Stimulated activated CD4-positive, alpha-beta T cell treated with anti-CD3 and anti-CD28 coated beads, TNF-alpha, amount 100 ng/mL, for 48 hours (primary cell): Measurements from ENCODE around the gene KIRREL3.

Experiments used
- DNase-seq, 3 donors: peaks; one replicate each; pipeline ENCODE4 v3.0.0-alpha.2; 2020; ENCODE audit warnings: low read depth in 3 of 3

The KIRREL3 gene

DNA sequence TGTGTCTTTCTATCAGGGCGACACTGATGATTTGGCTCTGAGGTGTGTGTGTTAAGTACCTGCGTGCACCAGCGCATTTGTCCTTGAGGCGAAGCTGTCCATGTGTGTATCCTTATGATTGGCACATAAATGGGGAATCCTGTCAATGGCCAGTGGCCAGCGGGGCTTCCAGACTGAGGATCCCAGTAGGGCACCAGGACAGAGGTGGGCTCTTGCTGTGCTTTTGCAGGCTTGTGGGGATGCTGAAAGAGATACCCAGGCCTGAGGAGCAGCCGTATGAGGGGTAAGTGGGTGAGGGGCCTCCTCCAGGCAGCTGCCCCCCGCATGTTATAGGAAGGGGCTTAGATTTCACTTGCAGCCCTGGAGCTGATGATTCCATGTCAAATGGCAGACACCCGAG is 488.3 kb downstream of the KIRREL3 start:
- no peak for DNase-seq

DNA sequence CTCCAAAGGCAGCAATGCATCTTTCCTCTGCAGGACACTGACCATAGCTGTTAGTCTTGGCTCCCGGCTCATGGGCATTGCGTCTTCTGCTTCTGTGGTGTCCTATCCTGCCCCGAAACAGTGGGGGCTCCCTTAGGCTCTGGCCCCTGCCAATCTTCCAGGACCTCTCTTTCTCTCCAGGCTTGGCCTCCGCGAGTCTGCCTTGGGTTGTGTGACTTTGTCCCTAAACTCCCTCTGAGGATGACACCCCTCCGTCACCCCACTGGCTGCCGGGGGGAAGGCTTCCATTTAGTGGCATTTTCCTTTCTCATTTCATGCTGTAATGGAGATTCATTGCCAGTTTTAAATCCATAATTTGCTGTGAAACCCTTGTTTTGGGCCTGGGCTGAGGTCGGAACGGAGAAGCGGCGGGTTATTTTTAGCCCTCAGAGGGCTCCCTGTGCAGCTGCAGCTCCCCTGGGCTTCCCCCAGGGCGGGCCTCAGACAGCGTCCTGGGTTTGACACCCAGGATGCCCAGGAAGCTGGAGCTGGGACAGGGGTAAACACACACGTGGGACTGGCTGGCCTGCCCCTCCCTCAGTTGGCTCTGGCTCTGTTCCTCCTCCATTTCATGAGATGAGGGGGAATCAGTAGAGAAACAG is 489.0 kb downstream of the KIRREL3 start:
- no peak for DNase-seq

DNA sequence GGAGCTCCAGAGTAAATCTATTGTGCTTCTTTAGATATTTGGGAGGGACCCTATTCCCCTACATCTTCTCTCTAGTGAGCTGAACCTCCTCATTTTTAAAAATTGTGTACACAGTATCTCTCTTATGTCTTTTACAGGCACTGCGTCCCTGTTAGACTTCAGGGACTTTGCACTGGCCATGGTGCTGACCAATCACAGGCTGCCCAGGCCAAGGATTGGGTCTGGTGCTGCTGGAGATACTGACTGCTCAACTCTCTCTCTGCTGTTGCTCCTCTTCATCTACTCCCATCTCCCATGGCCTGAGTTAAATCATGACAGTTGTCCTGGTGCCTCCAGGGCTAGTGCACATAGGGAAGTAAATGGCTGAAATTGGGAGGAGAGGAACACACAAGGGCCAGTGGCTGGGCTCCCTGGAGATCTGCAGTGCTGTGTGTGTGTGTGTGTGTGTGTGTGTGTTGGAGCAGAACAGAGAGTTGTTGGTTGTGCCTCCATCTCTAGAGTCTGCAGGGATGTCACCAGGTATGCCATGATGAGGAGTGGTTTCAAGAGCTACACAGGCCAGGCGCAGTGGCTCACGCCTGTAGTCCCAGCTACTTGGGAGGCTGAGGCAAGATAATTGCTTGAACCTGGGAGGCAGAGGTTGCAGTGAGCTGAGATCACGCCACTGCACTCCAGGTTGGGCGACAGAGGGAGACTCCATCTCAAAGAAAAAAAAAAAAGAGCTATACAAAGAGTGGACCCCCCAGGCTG is 489.8 kb downstream of the KIRREL3 start:
- DNase-seq: no peak

DNA sequence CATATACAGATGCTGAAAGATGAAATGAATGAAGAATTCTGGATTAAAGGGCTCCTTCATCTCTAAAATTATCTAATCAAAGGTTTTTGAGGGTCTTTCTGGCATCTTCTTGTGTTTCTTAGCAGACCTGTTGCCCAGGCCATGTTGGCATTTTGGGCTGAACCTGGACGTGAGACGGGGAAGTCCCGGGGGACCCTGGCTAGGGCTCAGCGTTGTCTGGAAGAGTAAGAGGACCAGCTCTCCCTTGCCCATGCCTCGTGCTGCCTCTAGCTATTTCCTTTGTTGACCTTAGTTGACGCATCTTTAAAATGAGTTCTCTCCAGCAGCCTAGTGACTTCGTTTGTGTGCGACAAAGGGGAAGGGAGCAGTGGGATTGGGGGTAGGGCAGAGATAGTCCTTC is 492.9 kb downstream of the KIRREL3 start:
- no peak for DNase-seq

DNA sequence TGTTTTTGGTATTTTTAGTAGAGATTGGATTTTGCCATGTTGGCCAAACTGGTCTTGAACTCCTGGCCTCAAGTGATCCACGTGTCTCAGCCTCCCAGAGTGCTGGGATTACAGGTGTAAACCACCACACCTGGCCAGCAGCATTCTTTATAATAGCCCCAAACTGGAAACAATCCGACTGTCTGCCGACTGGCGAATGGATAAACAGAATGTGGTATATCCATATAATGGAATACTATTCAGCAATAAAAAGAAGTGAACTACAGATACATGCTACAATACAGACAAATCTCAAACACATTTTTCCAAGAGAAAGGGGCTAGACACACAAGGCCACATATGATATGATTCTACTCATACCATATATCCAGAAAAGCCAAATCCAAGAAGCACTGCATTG is 493.8 kb downstream of the KIRREL3 start:
- no peak for DNase-seq

DNA sequence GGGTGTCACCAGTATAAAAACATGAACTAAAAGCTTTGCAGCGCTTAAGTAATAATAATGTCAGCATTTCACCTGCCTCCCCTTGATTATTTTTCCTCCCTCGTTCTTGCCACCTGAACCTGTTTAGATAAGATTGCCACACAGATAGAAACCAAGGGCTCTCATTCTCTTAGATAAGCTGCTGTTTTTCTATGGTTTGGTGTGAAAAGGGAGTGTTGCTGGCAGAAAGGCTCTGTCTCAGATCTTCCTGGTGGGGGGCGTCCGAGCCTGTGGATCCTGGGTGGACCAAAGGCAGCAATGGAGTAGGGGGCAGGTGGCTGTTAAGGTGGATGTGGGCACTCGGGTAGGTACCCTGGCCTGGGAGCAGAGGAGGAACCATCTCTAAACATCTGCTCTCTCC is 497.6 kb downstream of the KIRREL3 start:
- DNase-seq: no peak

DNA sequence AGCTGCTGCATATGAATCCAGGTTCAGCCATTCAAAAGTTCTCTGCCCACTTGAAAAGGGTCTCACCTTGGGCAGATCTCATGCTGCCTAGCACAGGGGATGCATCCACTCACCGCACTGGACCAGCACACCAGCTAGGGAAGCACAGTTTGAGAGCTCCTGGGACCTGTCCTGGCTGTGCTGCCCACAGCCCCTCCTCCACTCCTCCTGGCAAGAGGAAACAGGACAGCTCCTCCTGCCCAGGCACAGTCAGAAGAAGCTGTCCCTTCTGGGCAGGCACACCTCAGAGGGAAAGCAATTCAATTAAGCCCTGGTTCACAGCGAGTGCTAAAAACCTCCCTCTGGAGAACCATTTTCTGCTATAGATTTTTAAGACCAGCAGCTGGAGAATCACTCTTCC is 498.4 kb downstream of the KIRREL3 start:
- DNase-seq: no peak

DNA sequence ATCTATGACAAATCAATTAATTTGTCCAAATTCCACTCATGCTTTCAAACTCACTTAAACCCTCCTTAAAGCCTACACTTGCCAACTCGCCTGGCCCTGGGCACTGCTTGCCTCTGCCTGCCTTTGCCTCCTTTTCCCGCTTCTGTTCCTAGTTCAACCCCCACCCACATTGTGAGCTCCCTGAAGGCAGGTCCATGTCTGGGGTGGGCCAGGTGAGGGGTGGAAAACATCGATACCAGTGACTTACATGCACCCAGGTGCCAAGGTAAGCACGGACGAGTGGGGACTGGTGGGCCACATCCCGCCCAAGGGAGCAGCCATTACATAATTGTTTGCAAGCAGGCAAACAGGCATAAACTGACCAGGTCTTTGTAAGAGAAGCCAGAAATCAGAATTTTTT is 498.9 kb downstream of the KIRREL3 start:
- no peak for DNase-seq

DNA sequence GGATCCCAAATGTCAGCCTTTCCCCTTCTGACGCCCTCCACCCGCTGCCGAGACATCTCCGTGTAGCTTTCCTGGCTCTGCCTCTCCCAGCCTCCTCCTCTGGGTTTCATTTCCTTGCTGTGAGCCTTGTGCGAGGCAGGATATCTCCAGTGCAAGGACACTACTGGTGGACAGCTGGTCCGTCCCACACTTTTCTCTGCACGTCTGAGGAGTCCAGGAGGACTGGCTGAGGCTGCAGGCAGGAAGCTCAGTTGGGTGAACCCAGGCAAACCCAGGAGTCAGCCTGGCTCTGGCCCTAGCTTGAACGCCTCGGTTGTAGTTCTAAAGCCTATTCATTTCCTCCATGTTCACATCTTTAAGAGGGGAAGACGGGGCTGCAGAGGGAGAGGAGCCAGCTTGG is 499.6 kb downstream of the KIRREL3 start:
- DNase-seq: no peak

DNA sequence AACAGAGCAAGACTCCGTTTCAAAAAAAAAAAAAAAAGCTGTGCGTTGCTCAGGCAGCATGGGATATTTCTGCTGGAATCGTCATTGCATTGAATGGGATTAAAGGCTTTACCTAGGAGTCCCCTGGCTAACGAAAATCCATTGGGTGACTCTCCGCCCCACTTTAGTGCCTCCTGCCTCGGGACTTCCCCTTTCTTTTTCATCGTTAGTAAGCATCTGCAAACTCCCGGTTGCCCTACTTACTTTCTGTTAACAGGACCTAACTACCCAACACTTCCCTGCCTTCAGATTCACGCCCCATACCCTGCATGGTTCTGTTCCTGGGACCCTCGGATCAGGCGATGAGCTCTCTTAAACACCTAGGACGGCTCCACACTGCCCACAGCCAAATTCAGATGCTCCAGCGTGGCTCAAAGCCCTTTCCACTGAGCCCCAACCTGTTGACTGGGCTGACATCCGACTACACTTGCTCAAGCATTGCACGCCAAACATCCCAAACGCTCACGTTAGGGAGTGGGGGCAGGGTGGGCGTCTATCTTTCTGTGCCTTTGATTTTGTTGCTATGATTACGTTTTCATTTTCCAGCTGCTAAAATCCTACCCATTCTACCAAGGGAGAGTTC is 501.3 kb downstream of the KIRREL3 start:
- DNase-seq: no peak

DNA sequence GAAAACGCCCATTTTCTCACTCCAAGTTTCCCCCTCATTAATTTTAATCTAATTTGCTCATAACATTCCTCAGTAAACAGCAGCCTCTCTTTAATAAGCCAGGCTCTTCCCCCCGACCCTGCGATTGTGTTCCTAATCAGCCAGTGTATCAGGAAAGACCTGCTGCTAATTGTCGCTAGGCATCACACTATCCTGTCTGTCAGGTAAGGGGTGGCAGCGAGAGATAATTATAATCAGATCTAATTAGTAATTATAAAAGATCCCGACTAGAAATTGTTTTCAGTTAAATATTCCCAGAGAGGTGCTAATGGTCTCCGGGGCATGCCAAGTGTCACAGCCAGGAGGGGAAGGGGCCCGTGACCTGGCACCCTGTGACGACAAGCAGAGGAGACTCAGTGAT is 502.3 kb downstream of the KIRREL3 start:
- DNase-seq: no peak

DNA sequence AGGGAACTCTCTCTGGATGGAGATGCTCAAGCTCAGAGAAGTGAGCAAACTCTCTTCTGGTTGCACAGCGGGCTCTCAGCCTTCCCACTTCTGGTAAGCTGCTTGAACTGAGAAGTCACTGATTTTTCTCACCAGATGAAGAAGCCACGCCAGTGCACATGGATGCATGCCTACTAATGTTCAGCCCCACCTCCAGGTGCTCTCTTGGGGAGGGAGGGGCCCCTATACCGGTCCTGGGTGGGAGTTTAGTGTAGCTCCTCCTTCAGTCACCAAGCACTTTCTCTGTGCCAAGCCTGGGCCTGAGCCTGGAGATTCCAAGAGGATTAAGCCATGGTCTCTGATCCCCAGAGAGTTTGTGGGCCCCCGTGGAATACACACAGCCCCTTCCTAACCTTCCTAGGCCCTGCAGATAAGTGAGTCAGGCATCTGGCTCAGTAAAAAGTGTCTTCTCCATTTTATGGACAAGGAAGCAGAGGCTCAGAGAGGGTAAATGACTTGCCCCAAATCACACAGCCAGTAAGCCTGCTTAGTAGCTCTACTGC is 502.9 kb downstream of the KIRREL3 start:
- no peak for DNase-seq

DNA sequence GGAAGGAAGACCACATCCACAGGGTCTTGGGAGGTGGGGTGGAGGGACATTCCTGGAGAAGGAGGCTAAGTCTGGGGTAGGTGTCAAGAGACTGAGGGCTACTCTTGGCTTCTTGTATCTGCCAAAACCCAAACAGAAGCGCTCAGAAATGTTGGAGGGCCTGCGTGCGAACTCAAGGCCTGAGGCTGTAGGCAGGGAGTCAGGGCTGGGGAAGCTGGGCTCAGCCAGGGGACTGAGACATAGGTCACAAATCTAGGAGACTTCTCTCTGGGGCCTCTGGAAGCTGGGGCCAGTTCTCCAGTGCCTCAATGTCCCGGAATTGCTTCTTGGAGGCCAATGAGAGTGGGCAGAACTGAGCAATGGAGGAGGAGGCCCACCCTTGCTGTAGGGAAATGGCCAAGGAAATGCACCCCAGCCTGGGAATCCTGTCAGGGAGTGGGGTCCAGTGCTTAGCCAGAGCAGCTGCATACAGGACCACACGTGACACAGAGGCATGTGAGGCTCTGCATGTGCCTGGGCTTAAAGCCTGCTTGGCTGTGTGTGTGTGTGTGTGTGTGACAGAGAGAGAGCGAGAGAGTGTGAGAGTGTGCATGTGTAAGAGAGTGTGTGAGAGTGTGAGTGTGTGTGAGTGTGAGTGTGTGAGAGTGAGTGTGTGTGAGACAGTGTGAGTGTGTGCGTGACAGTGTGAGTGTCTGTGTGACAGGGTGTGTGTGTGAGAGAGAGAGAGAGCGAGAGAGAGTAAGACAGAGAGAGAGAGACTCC is 503.8 kb downstream of the KIRREL3 start:
- DNase-seq: no peak

DNA sequence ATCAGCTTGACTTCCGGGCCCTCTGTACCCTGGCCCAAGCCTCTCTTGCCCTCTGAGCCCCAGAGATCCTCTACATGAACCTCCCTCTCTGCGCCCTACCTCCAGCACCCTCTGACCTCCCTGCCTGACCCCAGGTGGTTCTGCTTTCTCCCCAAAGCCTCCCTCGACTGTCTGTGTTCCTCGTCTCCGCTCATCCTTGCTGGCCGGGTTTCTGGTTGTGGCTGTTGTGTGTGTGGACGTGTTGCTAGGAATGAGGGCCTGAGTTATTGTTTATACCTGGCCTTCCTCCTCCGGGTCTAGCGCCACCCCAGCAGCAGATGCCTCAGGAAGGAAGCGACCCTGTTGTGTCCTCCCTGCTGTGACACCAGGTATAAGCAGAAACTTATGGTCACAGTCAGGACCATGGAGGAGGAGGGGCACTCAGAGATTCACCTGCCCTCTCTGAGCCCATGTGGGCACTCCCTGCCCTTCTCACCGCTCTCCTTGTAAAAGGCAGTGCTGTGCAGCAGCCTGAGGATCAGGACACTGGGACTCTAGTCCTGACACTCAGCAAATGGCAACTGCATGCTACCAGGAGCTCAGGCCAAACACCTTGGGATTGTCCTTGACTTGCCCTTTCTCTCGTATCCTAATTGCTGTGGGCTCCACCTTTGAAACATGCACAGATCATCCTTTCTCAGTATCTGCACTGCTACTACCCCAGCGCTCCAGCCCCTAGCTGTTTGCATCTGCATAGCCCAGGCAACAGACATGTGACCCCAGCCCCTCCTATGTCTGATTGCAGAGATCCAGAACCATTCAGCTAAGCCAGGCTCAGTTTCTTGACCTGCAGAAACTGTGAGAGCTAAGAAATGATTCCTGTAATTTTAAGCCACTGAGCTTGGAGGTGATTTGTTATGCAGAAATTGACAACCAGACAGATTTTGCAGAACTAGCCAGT is 505.0 kb downstream of the KIRREL3 start:
- no peak for DNase-seq

DNA sequence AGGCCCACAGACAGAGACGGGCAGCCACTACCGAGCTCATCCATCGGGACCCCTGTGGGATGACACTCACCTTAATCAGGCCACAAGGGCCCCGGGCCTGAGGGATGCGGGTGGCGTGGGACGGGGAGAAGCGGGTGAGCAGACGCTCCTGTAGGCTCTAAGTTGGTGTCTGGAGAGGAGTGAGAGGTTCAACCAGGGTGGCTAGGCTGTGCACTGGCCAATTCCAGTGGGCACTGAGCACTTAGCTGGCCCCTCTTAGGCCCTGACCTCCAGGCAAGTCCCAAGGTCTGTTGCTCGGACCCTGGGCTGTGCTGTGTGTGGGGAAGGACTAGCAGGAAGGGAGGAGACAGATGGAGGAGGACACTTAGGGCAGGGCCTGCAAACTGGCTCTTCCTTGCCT is 505.7 kb downstream of the KIRREL3 start:
- DNase-seq: no peak

DNA sequence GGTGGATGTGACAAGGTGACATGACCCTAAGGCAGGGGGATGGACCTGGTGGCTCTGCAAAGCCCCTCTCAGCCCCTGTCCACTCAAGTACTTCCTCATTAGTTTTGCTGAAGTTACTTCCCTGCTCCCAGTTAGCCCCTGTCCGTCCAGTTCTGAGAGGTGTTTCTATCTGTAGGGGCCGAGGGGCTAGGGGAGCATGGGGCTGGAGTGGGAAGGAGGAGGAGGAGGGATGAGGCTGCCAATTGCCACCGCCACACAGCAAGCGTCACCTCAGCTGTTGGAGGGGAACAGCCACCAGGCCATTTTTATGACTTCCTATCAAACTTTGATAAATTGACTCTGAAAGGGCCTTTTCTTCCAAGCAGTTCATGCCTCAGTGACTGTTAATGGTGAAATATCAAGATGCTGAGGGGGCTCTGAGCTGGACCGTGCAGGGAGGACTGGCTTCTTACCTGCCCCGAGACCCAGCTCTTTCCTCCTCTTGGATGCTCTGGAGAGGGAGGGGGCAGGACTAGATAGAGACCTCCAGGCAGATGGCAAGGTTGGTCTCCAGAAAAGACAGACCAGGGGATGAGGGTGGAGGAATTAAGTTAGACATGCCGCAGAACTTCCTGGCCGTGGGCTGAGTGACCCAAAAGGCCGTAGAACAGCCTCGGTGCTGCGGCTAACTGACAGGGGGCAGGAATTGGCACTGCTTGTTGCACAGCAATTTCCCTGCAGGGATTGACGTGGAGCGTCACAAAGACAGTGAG is 508.1 kb downstream of the KIRREL3 start:
- no peak for DNase-seq

DNA sequence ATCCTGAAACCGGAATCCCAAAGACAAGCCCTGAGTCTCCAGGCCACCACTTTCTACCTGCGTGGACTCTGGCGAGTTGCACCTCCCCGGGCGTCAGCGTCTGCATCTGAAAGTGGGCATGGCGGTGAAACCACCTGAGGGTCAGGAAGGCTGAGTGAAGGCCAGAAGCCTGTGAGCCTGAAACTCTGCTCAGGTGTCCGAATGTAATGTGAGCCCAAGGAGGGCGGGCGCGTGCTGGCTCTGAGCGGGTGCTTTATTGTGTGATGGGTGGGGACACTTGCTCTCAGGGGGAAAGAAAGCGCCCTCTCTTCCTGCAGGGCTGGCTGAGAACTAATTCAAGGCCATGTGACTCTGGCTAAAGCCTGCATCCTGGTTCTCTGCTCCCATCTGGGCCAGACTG is 509.5 kb downstream of the KIRREL3 start:
- no peak for DNase-seq

DNA sequence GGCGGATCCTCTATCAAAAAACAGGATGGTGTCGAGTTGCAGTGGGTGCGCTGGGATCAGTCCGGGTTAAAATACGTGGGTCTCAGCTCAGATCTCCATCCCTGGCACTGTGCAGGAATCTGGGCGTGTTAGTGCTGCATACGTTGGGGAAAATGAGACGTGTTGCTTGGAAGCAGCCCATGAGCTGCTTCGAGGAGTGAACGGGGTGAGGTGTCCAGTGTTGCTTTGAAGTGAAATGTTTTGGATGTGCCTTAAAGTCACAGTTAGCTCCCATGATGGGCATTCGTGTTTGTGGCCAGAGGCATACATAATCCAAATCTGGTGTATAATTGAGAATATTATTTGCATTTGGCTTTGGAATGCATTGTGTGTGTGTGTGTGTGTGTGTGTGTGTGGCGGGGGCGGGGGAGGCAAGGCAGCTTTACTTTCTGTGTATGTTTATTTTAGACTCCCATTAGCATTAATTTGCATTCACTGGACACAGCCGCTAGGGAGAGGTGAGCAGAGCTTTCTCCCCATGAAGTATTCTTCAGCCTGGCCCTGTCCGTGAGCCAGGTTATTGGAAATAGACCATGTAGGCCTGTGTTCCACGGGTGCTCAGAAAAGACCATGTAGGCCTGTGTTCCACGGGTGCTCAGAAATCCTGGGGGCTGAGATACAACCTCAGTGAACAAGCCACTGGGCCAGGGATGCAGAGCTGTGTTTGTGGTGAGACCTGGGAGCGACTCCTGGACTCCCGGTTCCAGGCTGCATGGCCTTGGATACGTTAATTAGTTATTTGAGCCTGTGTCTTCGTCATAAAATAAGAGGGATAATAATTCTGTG is 510.5 kb downstream of the KIRREL3 start:
- no peak for DNase-seq

DNA sequence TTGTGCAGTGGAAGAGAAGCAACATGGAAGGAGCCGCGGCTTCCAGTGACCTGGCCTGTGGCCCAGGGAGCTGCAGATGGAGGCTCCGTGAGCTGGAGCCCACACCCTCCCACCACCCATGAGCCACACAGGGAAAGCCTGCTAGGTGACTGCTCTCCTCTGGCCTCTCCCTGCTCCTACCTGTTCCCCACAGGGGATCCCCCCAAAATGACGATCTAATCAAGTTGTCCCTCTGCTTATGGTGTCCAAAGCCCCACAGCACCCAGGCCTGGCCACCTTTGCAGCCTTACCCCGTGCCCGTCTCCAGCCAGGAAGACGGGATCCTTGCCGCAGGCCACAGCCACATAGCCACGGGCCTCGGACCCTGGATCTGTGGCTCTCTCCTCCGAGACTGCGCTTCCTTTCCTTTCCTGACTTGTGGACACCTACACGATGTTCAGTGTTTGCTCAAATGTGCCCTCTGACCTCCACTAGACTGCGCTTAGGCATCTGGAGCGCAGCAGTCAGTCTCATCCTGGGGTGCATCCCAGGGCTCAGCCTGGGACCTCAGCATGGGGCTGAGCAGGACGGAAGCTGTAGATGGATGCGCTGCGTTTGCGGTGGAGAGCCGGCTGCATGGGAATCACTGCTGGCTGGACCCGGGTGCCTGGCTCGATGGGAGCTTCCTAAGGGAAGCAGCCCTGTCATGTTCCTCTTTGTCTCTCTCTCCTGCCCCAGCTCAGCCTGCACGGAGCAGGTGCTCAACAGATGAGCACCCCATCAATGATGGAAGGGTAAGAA is 511.8 kb downstream of the KIRREL3 start:
- no peak for DNase-seq
